Esophagus muscularis mucosa (tissue), 4 donors: ENCODE measurements around the gene PRDX1. TPM values are rescaled to one million over a fixed set of nuclear protein-coding genes. Genes with fewer than 3 reads are reported as not detected.
"Not testable (repeated sequence)": the region's sequence is repeated elsewhere in the genome, so short reads cannot be mapped to it uniquely, and the experiment has no call there.

Experiments used
- DNase-seq: peaks from one replicate; pipeline ENCODE4 v3.0.0-alpha.2; 2017; ENCODE audit errors: extremely low spot score
- H3K27ac ChIP-seq, 4 donors: fragments of 200-600 bp; sonication (generic); replicated peaks in 1 of 4; 1 replicate in 3 of 4; 2 replicates in 1 of 4; pipeline ENCODE4 v1.5.1; 2016 to 2019; ENCODE audit warnings: mild to moderate bottlenecking in 1 of 4
- H3K27me3 ChIP-seq, 4 donors: fragments of 200-600 bp; sonication (generic); one replicate each; pipeline versions ENCODE4 v1.5.1 to v1.6.0; 2016 to 2019
- H3K36me3 ChIP-seq, 4 donors: fragments of 200-600 bp; sonication (generic); one replicate each; pipeline ENCODE4 v1.5.1; 2016 to 2019
- H3K4me1 ChIP-seq, 4 donors: fragments of 200-600 bp; sonication (generic); one replicate each; pipeline ENCODE4 v1.5.1; 2016 to 2019
- H3K4me3 ChIP-seq, 4 donors: fragments of 200-600 bp; sonication (generic); 1 replicate in 2 of 4; 2 replicates in 2 of 4; pipeline ENCODE4 v1.5.1; 2016 to 2019; ENCODE audit warnings: mild to moderate bottlenecking in 4 of 4, moderate library complexity in 1 of 4
- H3K9me3 ChIP-seq, 4 donors: fragments of 200-600 bp; sonication (generic); 1 replicate in 3 of 4; 2 replicates in 1 of 4; pipeline ENCODE4 v1.5.1; 2016 to 2019
- EP300 ChIP-seq: sonication (generic); formaldehyde crosslinking; IDR thresholded peaks from one replicate; pipeline ENCODE4 v1.6.1; 2017; ENCODE audit warnings: antibody characterized with exemption
- POLR2A ChIP-seq: fragments of 450-650 bp; IDR thresholded peaks from one replicate; pipeline ENCODE4 v1.6.1; 2017; ENCODE audit warnings: antibody characterized with exemption, moderate library complexity, mild to moderate bottlenecking, low read depth
- POLR2AphosphoS5 ChIP-seq, 2 donors: sonication (generic); formaldehyde crosslinking; IDR thresholded peaks; one replicate each; pipeline ENCODE4 v1.6.1; 2017; ENCODE audit warnings: antibody characterized with exemption in 2 of 2
- WGBS: methylation state at CpG from one replicate; pipeline ENCODE4 v1.1.5; 2018; 5-methylcytosine and 5-hydroxymethylcytosine counted together
- intact Hi-C: fragments of 100-400 bp; cut with DNase I; formaldehyde crosslinking; loops from one replicate; pipeline ENCODE4 v1.15.1; 2023
- total RNA-seq, 4 donors: library from RNA; depleted of rRNA; stranded (reverse); fragments of >200 nt; gene quantifications; one replicate each; pipeline versions ENCODE4 v1.1.0 to v1.2.1, GENCODE V29; 2016
- TF ChIP-seq, protein P1 (sequence below), 3 experiments: fragments of 200-600 bp in 2 of 3; fragments of 450-650 bp in 1 of 3; sonication (generic) in 2 of 3; IDR thresholded peaks; one replicate each; pipeline ENCODE4 v1.5.1; 2017 to 2019; ENCODE audit warnings: antibody characterized with exemption in 3 of 3, mild to moderate bottlenecking in 2 of 3, moderate library complexity in 1 of 3

PRDX1 gene
- total RNA-seq, 4 donors from 2014 or later: 244 to 349 (median 321) TPM

GRCh38 chr1:45490121-45490625 lies 31.5 kb downstream of the PRDX1 start:
- intact Hi-C loops: loop anchor here (5.0 kb wide), 1 partner anchor 478 kb away; the partner anchor contains the start of genes HECTD3 and UROD
- 3% methylated on average over 17 of the region's 17 CpGs for WGBS
- no peaks in the 10 kb centered on the region for H3K36me3 ChIP-seq
- peaks cover 0 to 24% (median 19%) of the 10 kb centered on the region in 4 donors for H3K4me1 ChIP-seq
- H3K27me3 ChIP-seq: no peaks in the 10 kb centered on the region
- TF ChIP-seq, protein P1, sequence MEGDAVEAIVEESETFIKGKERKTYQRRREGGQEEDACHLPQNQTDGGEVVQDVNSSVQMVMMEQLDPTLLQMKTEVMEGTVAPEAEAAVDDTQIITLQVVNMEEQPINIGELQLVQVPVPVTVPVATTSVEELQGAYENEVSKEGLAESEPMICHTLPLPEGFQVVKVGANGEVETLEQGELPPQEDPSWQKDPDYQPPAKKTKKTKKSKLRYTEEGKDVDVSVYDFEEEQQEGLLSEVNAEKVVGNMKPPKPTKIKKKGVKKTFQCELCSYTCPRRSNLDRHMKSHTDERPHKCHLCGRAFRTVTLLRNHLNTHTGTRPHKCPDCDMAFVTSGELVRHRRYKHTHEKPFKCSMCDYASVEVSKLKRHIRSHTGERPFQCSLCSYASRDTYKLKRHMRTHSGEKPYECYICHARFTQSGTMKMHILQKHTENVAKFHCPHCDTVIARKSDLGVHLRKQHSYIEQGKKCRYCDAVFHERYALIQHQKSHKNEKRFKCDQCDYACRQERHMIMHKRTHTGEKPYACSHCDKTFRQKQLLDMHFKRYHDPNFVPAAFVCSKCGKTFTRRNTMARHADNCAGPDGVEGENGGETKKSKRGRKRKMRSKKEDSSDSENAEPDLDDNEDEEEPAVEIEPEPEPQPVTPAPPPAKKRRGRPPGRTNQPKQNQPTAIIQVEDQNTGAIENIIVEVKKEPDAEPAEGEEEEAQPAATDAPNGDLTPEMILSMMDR (IDR thresholded peaks at IDR 0.05): no peak
- no peak for TF ChIP-seq POLR2AphosphoS5 (IDR thresholded peaks at IDR 0.05)
- TF ChIP-seq EP300: no peak
- DNase-seq: no peak
- peak overlapping the region; percentile 73 to 89 (median 84) for H3K27ac ChIP-seq
- no peaks in the 10 kb centered on the region for H3K9me3 ChIP-seq
- peak overlapping the region; percentile 62 to 93 (median 82) for H3K4me3 ChIP-seq

- WGBS: 81% methylated on average over 14 of the region's 14 CpGs
Observed at GRCh38 chr1:45489379-45489778, 32.3 kb downstream of the PRDX1 start.

DNA sequence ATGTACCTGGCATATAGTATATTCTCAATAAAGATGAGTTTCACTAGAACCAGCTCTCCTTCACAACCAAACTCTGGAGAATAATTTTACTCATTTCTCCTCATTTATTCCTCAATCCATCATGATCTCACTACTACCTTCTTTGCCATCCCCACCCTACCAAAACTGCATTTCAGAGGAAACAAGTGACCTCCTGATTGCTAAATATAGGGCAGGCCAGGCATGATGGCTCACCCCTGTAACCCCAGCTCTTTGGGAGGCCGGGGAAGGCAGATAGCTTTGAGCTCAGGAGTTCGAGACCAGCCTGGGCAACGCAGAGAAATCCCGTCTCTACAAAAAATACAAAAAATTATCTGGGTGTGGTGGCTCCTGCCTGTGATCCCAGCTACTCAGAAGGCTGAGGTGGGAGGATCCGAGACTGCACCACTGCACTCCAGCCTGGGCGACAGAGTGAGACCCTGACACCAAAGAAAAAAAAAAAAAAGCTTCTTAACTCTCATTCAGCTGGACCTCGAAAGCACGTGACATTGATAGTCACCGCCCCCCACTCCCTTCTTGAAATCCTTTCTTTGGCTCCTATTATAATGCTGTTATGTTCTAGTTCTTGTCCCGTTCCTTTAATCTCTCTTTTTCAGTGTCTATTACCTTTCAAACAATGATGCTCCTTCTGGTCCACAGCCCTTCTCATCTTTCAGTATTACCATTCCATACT lies 32.9 kb downstream of the PRDX1 start:
- no peaks in the 10 kb centered on the region for H3K27me3 ChIP-seq
- no peaks in the 10 kb centered on the region for H3K36me3 ChIP-seq
- no peaks in the 10 kb centered on the region for H3K9me3 ChIP-seq
- WGBS: 85% methylated on average over 10 of the region's 10 CpGs
- no peak for DNase-seq
- intact Hi-C loops: no loop called here
- TF ChIP-seq POLR2AphosphoS5 (IDR thresholded peaks at IDR 0.05) (no peak), POLR2A (no peak), EP300 (no peak)
- TF ChIP-seq, protein P1 (IDR thresholded peaks at IDR 0.05): no peak
- no peak overlapping the region for H3K27ac ChIP-seq
- no peak overlapping the region for H3K4me3 ChIP-seq
- H3K4me1 ChIP-seq: peaks cover 0 to 24% (median 19%) of the 10 kb centered on the region in 4 donors

More at GRCh38 chr1:45489379-45489778, 32.3 kb downstream of the PRDX1 start:
- H3K4me1 ChIP-seq: peaks cover 0 to 24% (median 19%) of the 10 kb centered on the region in 4 donors
- H3K27ac ChIP-seq, H3K4me3 ChIP-seq, H3K9me3 ChIP-seq, intact Hi-C loops, H3K27me3 ChIP-seq, H3K36me3 ChIP-seq, DNase-seq: not testable (repeated sequence)

- Histone ChIP-seq H3K27ac (no peak overlapping the region), H3K27me3 (no peaks in the 10 kb centered on the region), H3K9me3 (no peaks in the 10 kb centered on the region), H3K36me3 (no peaks in the 10 kb centered on the region), H3K4me1 (peaks cover 0 to 10% (median 9%) of the 10 kb centered on the region in 4 donors), H3K4me3 (no peak overlapping the region)
- intact Hi-C loops: no loop called here
- no peak for DNase-seq
- TF ChIP-seq POLR2AphosphoS5 (IDR thresholded peaks at IDR 0.05) (no peak), POLR2A (no peak), EP300 (no peak)
- TF ChIP-seq, protein P1 (IDR thresholded peaks at IDR 0.05): no peak
Observed at GRCh38 chr1:45485949-45486348, 35.7 kb downstream of the PRDX1 start.

GRCh38 chr1:45479039-45479748 lies 42.5 kb downstream of the PRDX1 start:
- Histone ChIP-seq H3K4me3 (no peak overlapping the region), H3K27ac (no peak overlapping the region), H3K36me3 (no peaks in the 10 kb centered on the region), H3K4me1 (no peaks in the 10 kb centered on the region), H3K27me3 (no peaks in the 10 kb centered on the region), H3K9me3 (no peaks in the 10 kb centered on the region)
- intact Hi-C loops: no loop called here
- TF ChIP-seq POLR2AphosphoS5 (IDR thresholded peaks at IDR 0.05) (no peak), EP300 (no peak), POLR2A (no peak)
- TF ChIP-seq, protein P1 (IDR thresholded peaks at IDR 0.05): no peak
- WGBS: 84% methylated on average over 5 of the region's 5 CpGs
- no peak for DNase-seq
